Endothelial cell of umbilical vein (primary cell): ENCODE measurements around the gene SNCA. TPM values are rescaled to one million over a fixed set of nuclear protein-coding genes. Genes with fewer than 3 reads are reported as not detected.

Experiments used
- BruUV-seq: library from RNA; stranded (reverse); fragments of 400-500 nt; replicated peaks from 2 replicates; lab custom pipeline; 2021; lab: Mats Ljungman, UMichigan
- CTCF ChIA-PET: fragments of 300-600, 350-600 bp; sonication (Branson Sonifier 250); formaldehyde crosslinking; loops from one replicate; lab custom pipeline; 2021; ENCODE audit warnings: antibody characterized with exemption, inconsistent platforms; lab: Charles Lee
- POLR2A ChIA-PET: fragments of 300-600, 350-600 bp; sonication (Branson Sonifier 250); formaldehyde crosslinking; loops from one replicate; lab custom pipeline; 2021; ENCODE audit warnings: antibody characterized with exemption, inconsistent platforms; lab: Charles Lee
- DNase-seq: peaks from one replicate; pipeline ENCODE4 v3.0.0-alpha.2; 2011; ENCODE audit warnings: low read depth, low spot score
- FAIRE-seq: peaks from 2 replicates; lab custom pipeline; 2011; peaks lifted over from hg19 to GRCh38; lab: Jason Lieb, UNC
- H2AFZ ChIP-seq: 2 replicates; pipeline ENCODE4 v1.6.0; 2012; ENCODE audit warnings: low read depth, low read length, control low read depth, inconsistent platforms
- H3K27ac ChIP-seq: 2 replicates; pipeline ENCODE4 v1.5.1; 2011; ENCODE audit warnings: low read depth, mild to moderate bottlenecking, control low read depth, low read length, moderate library complexity; ENCODE audit not compliant: insufficient read depth
- H3K27me3 ChIP-seq, 2 experiments: 2 replicates each; pipeline versions ENCODE4 v1.6.0 to v1.6.1; 2011; ENCODE audit warnings: low read length in 2 of 2, mixed read lengths in 1 of 2; ENCODE audit not compliant: control insufficient read depth in 2 of 2, insufficient read depth in 2 of 2
- H3K36me3 ChIP-seq, 2 experiments: 2 replicates in 1 of 2; 3 replicates in 1 of 2; pipeline ENCODE4 v1.5.1; 2011; ENCODE audit warnings: low read length in 2 of 2, mild to moderate bottlenecking in 1 of 2, moderate library complexity in 1 of 2; ENCODE audit not compliant: control insufficient read depth in 2 of 2, insufficient read depth in 2 of 2; ENCODE audit errors: extremely low read depth in 1 of 2
- H3K4me1 ChIP-seq: 3 replicates; pipeline ENCODE4 v1.5.1; 2011; ENCODE audit warnings: mild to moderate bottlenecking, low read length; ENCODE audit not compliant: control insufficient read depth, insufficient read depth; ENCODE audit errors: extremely low read depth
- H3K4me2 ChIP-seq: 2 replicates; pipeline ENCODE4 v1.6.1; 2011; ENCODE audit warnings: low read length, control low read depth, mixed read lengths; ENCODE audit not compliant: insufficient read depth
- H3K4me3 ChIP-seq, 3 experiments: fragments of 200-600 bp in 1 of 3; sonication (generic), shearing (Covaris generic) in 1 of 3; replicated peaks in 1 of 3; 2 replicates each; pipeline ENCODE4 v1.5.1; 2011 to 2016; ENCODE audit warnings: control low read depth in 3 of 3, low read length in 3 of 3, mild to moderate bottlenecking in 2 of 3, inconsistent platforms in 1 of 3, low read depth in 1 of 3, moderate library complexity in 1 of 3; ENCODE audit not compliant: insufficient read depth in 1 of 3
- H3K79me2 ChIP-seq: 2 replicates; pipeline ENCODE4 v1.6.0; 2012; ENCODE audit warnings: low read length, inconsistent platforms; ENCODE audit not compliant: control insufficient read depth, insufficient read depth
- H3K9ac ChIP-seq: replicated peaks from 2 replicates; pipeline ENCODE3; 2011; ENCODE audit warnings: low read length, control low read depth; ENCODE audit not compliant: insufficient read depth; ENCODE audit errors: extremely low read depth
- H3K9me1 ChIP-seq: replicated peaks from 3 replicates; pipeline ENCODE4 v1.6.0; 2011; ENCODE audit warnings: mild to moderate bottlenecking, low read length; ENCODE audit not compliant: control insufficient read depth, insufficient read depth; ENCODE audit errors: extremely low read depth
- H3K9me3 ChIP-seq: replicated peaks from 2 replicates; pipeline ENCODE4 v1.5.1; 2012; ENCODE audit warnings: low read length, inconsistent platforms; ENCODE audit not compliant: control insufficient read depth, insufficient read depth
- H4K20me1 ChIP-seq: replicated peaks from 2 replicates; pipeline ENCODE3; 2011; ENCODE audit warnings: mild to moderate bottlenecking, low read length; ENCODE audit not compliant: control insufficient read depth, insufficient read depth; ENCODE audit errors: extremely low read depth
- EZH2 ChIP-seq: IDR thresholded peaks from 2 replicates; pipeline ENCODE4 v1.6.1; 2012; ENCODE audit warnings: borderline replicate concordance, low read depth, mild to moderate bottlenecking, moderate library complexity, low read length, inconsistent platforms; ENCODE audit not compliant: severe bottlenecking
- FOS ChIP-seq: IDR thresholded peaks from 2 replicates; pipeline ENCODE4 v1.6.1; 2011; ENCODE audit warnings: mild to moderate bottlenecking, low read length, moderate library complexity, borderline replicate concordance; ENCODE audit not compliant: insufficient read depth
- GATA2 ChIP-seq: IDR thresholded peaks from 2 replicates; pipeline ENCODE4 v1.7.0; 2011; ENCODE audit warnings: low read depth, mild to moderate bottlenecking, moderate library complexity, mixed read lengths, low read length; ENCODE audit not compliant: insufficient read length, insufficient read depth
- JUN ChIP-seq: IDR thresholded peaks from 2 replicates; pipeline ENCODE4 v1.6.1; 2011; ENCODE audit warnings: borderline replicate concordance, low read depth; ENCODE audit not compliant: insufficient read length, insufficient read depth
- MYC ChIP-seq: IDR thresholded peaks from one replicate; pipeline ENCODE4 v1.6.1; 2011; ENCODE audit warnings: mild to moderate bottlenecking, low read depth, low read length
- POLR2A ChIP-seq: IDR thresholded peaks from 2 replicates; pipeline ENCODE4 v1.6.1; 2012; ENCODE audit warnings: low read depth, mild to moderate bottlenecking, control low read depth, low read length
- POLR2AphosphoS5 ChIP-seq: IDR thresholded peaks from 2 replicates; pipeline ENCODE4 v1.6.1; 2012; ENCODE audit warnings: low read depth, mild to moderate bottlenecking, control low read depth, low read length, moderate library complexity; ENCODE audit not compliant: insufficient read depth
- dilution Hi-C: fragments of 300-500 bp; cut with MboI; formaldehyde crosslinking; loops from one replicate; pipeline ENCODE4 v1.15.0; 2019; ENCODE audit warnings: low sequenced_read_pairs; ENCODE audit not compliant: extremely low pct_ligation_motif_present
- intact Hi-C: fragments of 100-400 bp; cut with micrococcal nuclease; formaldehyde crosslinking; loops from one replicate; pipeline ENCODE4 v1.10.0; 2022
- polyA plus RNA-seq, 4 experiments: library from polyadenylated mRNA; depleted of rRNA in 3 of 4; stranded (reverse) in 3 of 4; unstranded in 1 of 4; fragments of >200 nt; gene quantifications; 2 replicates each; pipeline versions ENCODE4 v1.2.1 to v1.2.3, GENCODE V29; 2011 to 2012; ENCODE audit warnings: missing spikeins in 1 of 4
- total RNA-seq: library from RNA; stranded (reverse); gene quantifications from 2 replicates; pipeline ENCODE4 v1.2.3, GENCODE V29; 2021
- TF ChIP-seq, protein P1 (sequence below), 2 donors: IDR thresholded peaks; 1 replicate in 1 of 2; 2 replicates in 1 of 2; pipeline ENCODE4 v1.5.1; 2011; ENCODE audit warnings: low read length in 2 of 2, mild to moderate bottlenecking in 2 of 2, moderate library complexity in 2 of 2, control low read depth in 1 of 2, inconsistent platforms in 1 of 2, low read depth in 1 of 2; ENCODE audit not compliant: insufficient read depth in 1 of 2; ENCODE audit errors: extremely low read depth in 1 of 2
- TF ChIP-seq, protein P2 (sequence below): IDR thresholded peaks from 2 replicates; pipeline ENCODE4 v1.6.1; 2011; ENCODE audit not compliant: insufficient read depth, insufficient read length

SNCA gene
- total and polyA plus RNA-seq, 2 donors (not counting 3 experiments of a cell fraction or from before 2014, with no cell fraction given) = 76.8 to 116 TPM

DNA sequence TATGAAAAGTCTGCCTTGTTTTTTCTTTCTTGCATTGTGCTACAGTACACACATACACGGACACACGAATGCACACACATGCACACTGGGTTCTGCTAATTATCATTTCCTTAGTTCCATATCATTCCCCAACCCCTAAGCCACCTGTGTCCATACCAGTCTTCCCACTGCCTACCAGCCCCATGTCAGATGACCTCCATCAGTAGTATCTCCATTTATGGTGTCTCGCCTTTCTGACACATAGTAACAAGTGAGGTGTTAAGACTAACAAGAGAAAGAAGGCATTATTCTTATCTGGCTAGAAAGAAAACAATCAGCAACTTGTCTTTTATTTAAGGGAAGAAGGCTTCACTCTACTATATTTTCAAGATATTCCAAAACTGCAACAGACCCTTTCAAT, 67.1 kb downstream of the SNCA start:
- intact Hi-C loops = no loop called here
- H3K4me1 ChIP-seq = no peaks in the 10 kb centered on the region
- POLR2A ChIA-PET = no interaction called here
- TF ChIP-seq GATA2 (no peak), JUN (no peak), EZH2 (no peak), POLR2A (no peak), MYC (no peak), FOS (no peak), POLR2AphosphoS5 (no peak)
- TF ChIP-seq, protein P1, sequence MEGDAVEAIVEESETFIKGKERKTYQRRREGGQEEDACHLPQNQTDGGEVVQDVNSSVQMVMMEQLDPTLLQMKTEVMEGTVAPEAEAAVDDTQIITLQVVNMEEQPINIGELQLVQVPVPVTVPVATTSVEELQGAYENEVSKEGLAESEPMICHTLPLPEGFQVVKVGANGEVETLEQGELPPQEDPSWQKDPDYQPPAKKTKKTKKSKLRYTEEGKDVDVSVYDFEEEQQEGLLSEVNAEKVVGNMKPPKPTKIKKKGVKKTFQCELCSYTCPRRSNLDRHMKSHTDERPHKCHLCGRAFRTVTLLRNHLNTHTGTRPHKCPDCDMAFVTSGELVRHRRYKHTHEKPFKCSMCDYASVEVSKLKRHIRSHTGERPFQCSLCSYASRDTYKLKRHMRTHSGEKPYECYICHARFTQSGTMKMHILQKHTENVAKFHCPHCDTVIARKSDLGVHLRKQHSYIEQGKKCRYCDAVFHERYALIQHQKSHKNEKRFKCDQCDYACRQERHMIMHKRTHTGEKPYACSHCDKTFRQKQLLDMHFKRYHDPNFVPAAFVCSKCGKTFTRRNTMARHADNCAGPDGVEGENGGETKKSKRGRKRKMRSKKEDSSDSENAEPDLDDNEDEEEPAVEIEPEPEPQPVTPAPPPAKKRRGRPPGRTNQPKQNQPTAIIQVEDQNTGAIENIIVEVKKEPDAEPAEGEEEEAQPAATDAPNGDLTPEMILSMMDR (IDR thresholded peaks at IDR 0.05; ENCODE audit: extremely low read depth in 1 of 2, insufficient read depth in 1 of 2, low read depth in 1 of 2, low read length in 2 of 2) = no peak
- TF ChIP-seq, protein P2, sequence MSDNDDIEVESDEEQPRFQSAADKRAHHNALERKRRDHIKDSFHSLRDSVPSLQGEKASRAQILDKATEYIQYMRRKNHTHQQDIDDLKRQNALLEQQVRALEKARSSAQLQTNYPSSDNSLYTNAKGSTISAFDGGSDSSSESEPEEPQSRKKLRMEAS = no peak
- no peak overlapping the region for H2AFZ ChIP-seq
- H4K20me1 ChIP-seq = peaks cover 3% of the 10 kb centered on the region
- no peaks in the 10 kb centered on the region for H3K36me3 ChIP-seq
- CTCF ChIA-PET = interaction anchor here (1.1 to 1.7 kb wide), 3 partner anchors 10 to 99 kb away, joined by 3 to 5 read pairs (median 3); no protein-coding TSS in a partner anchor
- no peak overlapping the region for H3K9ac ChIP-seq
- H3K9me3 ChIP-seq = no peaks in the 10 kb centered on the region
- FAIRE-seq = no peak
- peaks cover 19% of the 10 kb centered on the region for H3K79me2 ChIP-seq
- no peaks in the 10 kb centered on the region for H3K27me3 ChIP-seq
- DNase-seq = no peak
- BruUV-seq = no TSS peak
- H3K27ac ChIP-seq = no peak overlapping the region
- no peaks in the 10 kb centered on the region for H3K9me1 ChIP-seq
- no peak overlapping the region for H3K4me3 ChIP-seq
- dilution Hi-C loops = no loop called here
- H3K4me2 ChIP-seq = no peak overlapping the region
